Upper lobe of right lung (tissue), 1 donor: ENCODE data around the gene MLLT1. TPM values are rescaled to one million over a fixed set of nuclear protein-coding genes. Genes with fewer than 3 reads are reported as not detected.

ENCODE experiments used
- ATAC-seq: fragments of 200-7000 bp; cut with Tn5 transposase; one replicate; pipeline ENCODE4 v1.9.1; 2020; ENCODE audit warnings: mild to moderate bottlenecking, moderate library complexity
- DNase-seq: peaks from one replicate; pipeline ENCODE4 v3.0.0-alpha.2; 2020
- H3K27ac ChIP-seq: fragments of 200-600 bp; one replicate; pipeline ENCODE4 v1.8.0; 2022
- H3K27me3 ChIP-seq: fragments of 200-600 bp; one replicate; pipeline ENCODE4 v1.8.0; 2022; ENCODE audit warnings: mild to moderate bottlenecking
- H3K36me3 ChIP-seq: fragments of 200-600 bp; one replicate; pipeline ENCODE4 v1.8.0; 2022
- H3K4me1 ChIP-seq: fragments of 200-600 bp; one replicate; pipeline ENCODE4 v1.8.0; 2022
- H3K4me3 ChIP-seq: fragments of 200-600 bp; one replicate; pipeline ENCODE4 v1.8.0; 2022; ENCODE audit warnings: mild to moderate bottlenecking
- H3K9me3 ChIP-seq: fragments of 200-600 bp; one replicate; pipeline ENCODE4 v1.8.0; 2022
- intact Hi-C: fragments of 100-400 bp; cut with DNase I; formaldehyde crosslinking; loops from one replicate; pipeline ENCODE4 v1.11.0; 2022
- total RNA-seq: library from RNA; stranded (reverse); fragmentation: NEBNext Ultra II Directional; extraction: Animal tissue kit (Norgen Biotek cat#: 25700); gene quantifications from one replicate; pipeline ENCODE4 v1.2.1, GENCODE V29; 2021
- TF ChIP-seq, protein P1 (sequence below): fragments of 200-600 bp; IDR thresholded peaks from one replicate; pipeline ENCODE4 v1.8.0; 2022; ENCODE audit warnings: antibody characterized with exemption
- donor health status: DM: no; HTN: yes; CAD: no; lungs with severe emphysema.

Gene MLLT1
- total RNA-seq, 1 donor from 2014 or later: 73.4 TPM

- DNase-seq (no peak), ATAC-seq (no peak)
- Histone ChIP-seq H3K27me3 (no peaks in the 10 kb centered on the region), H3K4me3 (no peak overlapping the region), H3K9me3 (no peaks in the 10 kb centered on the region), H3K4me1 (peaks cover 13% of the 10 kb centered on the region), H3K27ac (no peak overlapping the region), H3K36me3 (no peaks in the 10 kb centered on the region)
- TF ChIP-seq, protein P1, sequence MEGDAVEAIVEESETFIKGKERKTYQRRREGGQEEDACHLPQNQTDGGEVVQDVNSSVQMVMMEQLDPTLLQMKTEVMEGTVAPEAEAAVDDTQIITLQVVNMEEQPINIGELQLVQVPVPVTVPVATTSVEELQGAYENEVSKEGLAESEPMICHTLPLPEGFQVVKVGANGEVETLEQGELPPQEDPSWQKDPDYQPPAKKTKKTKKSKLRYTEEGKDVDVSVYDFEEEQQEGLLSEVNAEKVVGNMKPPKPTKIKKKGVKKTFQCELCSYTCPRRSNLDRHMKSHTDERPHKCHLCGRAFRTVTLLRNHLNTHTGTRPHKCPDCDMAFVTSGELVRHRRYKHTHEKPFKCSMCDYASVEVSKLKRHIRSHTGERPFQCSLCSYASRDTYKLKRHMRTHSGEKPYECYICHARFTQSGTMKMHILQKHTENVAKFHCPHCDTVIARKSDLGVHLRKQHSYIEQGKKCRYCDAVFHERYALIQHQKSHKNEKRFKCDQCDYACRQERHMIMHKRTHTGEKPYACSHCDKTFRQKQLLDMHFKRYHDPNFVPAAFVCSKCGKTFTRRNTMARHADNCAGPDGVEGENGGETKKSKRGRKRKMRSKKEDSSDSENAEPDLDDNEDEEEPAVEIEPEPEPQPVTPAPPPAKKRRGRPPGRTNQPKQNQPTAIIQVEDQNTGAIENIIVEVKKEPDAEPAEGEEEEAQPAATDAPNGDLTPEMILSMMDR: no peak
- intact Hi-C loops: no loop called here
Measured at GRCh38 chr19:6248844-6249243, 30.9 kb downstream of the MLLT1 start.

GRCh38 chr19:6248341-6248740 is 31.4 kb downstream of the MLLT1 start:
- Histone ChIP-seq H3K36me3 (no peaks in the 10 kb centered on the region), H3K4me3 (no peak overlapping the region), H3K9me3 (no peaks in the 10 kb centered on the region), H3K27ac (no peak overlapping the region), H3K27me3 (no peaks in the 10 kb centered on the region), H3K4me1 (peaks cover 17% of the 10 kb centered on the region)
- DNase-seq (no peak), ATAC-seq (no peak)
- TF ChIP-seq, protein P1: no peak
- intact Hi-C loops: no loop called here

DNA sequence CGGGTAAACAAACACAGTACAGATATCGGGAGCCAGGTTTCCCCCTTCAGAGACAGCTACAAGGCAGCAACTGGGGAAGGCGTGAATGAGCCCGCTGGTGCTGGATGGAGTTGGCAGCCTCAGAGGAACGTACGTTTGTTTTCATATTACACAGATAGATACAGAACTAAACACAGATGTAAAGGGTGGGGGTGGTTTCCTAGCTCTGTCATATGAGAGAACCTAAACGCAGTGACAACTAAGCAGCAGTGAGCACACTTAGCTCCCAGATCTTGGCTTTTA is 32.8 kb downstream of the MLLT1 start:
- peaks cover 31% of the 10 kb centered on the region for H3K4me1 ChIP-seq
- intact Hi-C loops: no loop called here
- ATAC-seq: no peak

GRCh38 chr19:6246174-6247006 is 33.4 kb downstream of the MLLT1 start:
- H3K27me3 ChIP-seq: no peaks in the 10 kb centered on the region
- H3K36me3 ChIP-seq: no peaks in the 10 kb centered on the region
- H3K9me3 ChIP-seq: no peaks in the 10 kb centered on the region
- H3K27ac ChIP-seq: no peak overlapping the region
- H3K4me1 ChIP-seq: peaks cover 33% of the 10 kb centered on the region
- TF ChIP-seq, protein P1: no peak
- ATAC-seq (no peak), DNase-seq (no peak)
- intact Hi-C loops: no loop called here
- no peak overlapping the region for H3K4me3 ChIP-seq

More for the DNA sequence above, 32.8 kb downstream of the MLLT1 start:
- Histone ChIP-seq H3K9me3 (no peaks in the 10 kb centered on the region), H3K27me3 (no peaks in the 10 kb centered on the region), H3K27ac (no peak overlapping the region), H3K36me3 (no peaks in the 10 kb centered on the region), H3K4me3 (no peak overlapping the region)
- TF ChIP-seq, protein P1: no peak
- DNase-seq: no peak

- Histone ChIP-seq H3K4me3 (no peak overlapping the region), H3K27me3 (no peaks in the 10 kb centered on the region), H3K4me1 (peaks cover 58% of the 10 kb centered on the region), H3K36me3 (no peaks in the 10 kb centered on the region), H3K9me3 (no peaks in the 10 kb centered on the region), H3K27ac (no peak overlapping the region)
- ATAC-seq (no peak), DNase-seq (no peak)
- intact Hi-C loops: no loop called here
- TF ChIP-seq, protein P1: no peak
Measured at GRCh38 chr19:6242677-6243076, 37.1 kb downstream of the MLLT1 start.
